ENCODE results near the gene CROCC2.

The CROCC2 gene

DNA sequence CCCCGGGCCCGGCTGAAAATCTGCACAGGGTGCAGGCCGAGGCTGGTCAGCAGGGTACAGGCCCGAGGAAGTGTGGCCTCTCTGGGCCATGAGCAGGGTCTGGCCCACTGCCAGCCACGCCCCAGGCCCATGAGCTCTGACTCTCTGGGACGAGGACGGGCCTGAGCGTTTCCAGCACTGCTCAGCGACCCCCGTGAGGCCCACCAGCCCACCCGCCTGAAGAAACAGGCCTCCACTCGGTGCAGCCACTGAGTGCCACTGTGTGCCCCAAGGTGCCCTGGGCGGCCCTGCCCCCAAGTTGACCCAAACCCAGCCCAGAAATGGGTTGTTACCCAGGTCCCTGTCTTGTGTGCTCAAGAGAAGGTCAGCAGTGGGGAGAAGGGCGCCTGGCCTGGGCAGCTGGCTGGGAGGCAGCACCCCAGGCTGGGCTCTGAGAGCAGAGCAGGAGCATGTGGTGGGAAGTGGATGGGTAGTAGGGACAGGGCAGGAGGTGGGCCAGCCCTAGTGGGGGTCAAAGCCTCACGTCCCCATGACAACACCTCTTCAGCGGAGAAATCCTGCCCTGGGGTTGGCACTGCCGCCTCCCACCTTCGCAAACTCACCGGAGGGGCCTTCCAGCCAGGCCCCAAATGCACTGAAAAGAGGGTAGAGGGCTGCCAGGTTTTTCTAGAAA, 90.2 kb downstream of the CROCC2 start:
- CTCF ChIA-PET, result no interaction called here
- POLR2A ChIA-PET, result no interaction called here
- Histone ChIP-seq H3K4me3 (ENCODE audit: low read depth, low read length) (no peak overlapping the region), H3K4me1 (ENCODE audit: control insufficient read depth, insufficient read depth, low read length) (peaks cover 6% of the 10 kb centered on the region; the same call in 1 of the 2 replicates), H3K36me3 (ENCODE audit: control insufficient read depth in 2 of 2, insufficient read depth in 1 of 2, low read length in 2 of 2) (peaks cover 0 to 12% of the 10 kb centered on the region in 2 experiments; a peak in 1 of 3 replicates), H3K27ac (ENCODE audit: extremely low read depth, low read depth, low read length) (no peak overlapping the region), H3K9me3 (ENCODE audit: control insufficient read depth, insufficient read depth, low read depth, low read length) (no peaks in the 10 kb centered on the region)
- TF ChIP-seq ZSCAN30 (tag by site-specific recombination; IDR thresholded peaks at IDR 0.05), result no peak
- 0 out of 2 replicates have a peak, but pooled peaks have one; percentile 10 for TF ChIP-seq GLIS2 (tag by site-specific recombination; IDR thresholded peaks at IDR 0.05)

GRCh38 chr2:240996834-240997140, 90.7 kb downstream of the CROCC2 start:
- TF ChIP-seq ZNF558 (tag by site-specific recombination; IDR thresholded peaks at IDR 0.05), result no peak
- POLR2A ChIA-PET, result no interaction called here
- CTCF ChIA-PET, result no interaction called here
- Histone ChIP-seq H3K36me3 (ENCODE audit: control insufficient read depth in 2 of 2, insufficient read depth in 1 of 2, low read length in 2 of 2) (peaks cover 0 to 13% of the 10 kb centered on the region in 2 experiments; a peak in 1 of 3 replicates), H3K4me3 (ENCODE audit: low read depth, low read length) (no peak overlapping the region), H3K9me3 (ENCODE audit: control insufficient read depth, insufficient read depth, low read depth, low read length) (no peaks in the 10 kb centered on the region), H3K27ac (ENCODE audit: extremely low read depth, low read depth, low read length) (no peak overlapping the region), H3K4me1 (ENCODE audit: control insufficient read depth, insufficient read depth, low read length) (peaks cover 6% of the 10 kb centered on the region; the same call in 1 of the 2 replicates)

DNA sequence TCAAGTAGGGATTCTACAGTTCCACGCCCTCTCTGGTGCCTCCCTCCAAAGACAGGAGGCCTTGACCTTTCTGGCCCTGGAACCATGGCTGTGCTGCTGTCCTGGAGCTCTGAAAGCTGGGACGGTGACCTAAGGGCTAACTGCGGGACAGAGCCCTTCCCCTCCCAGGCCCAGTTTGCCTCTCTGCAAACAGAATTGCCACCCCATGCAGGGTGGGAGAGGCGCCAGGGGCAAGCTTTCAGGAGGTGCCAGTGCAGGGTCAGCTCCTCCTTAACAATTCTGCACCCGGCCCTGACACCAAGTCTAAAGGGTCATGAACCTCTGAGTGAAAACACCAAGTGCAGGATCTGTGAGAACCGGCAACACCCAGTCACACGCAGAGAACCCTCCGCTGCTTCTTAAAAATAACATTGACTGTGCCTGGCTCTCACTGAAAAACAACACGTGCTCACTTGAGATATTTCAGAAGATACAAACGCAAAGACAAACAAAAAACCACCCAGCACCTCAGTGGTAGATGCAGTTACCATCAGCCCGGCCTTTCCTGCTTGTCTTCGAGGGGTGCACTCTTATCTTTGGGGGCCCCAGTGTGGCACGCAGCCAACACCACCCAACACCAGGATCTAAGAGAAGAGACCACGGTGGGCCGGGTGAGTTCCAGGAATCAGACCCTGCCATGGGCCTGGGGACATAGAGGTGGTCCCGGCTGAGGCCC, 91.2 kb downstream of the CROCC2 start:
- H3K4me3 ChIP-seq (ENCODE audit: low read depth, low read length), result no peak overlapping the region
- ChIA-PET POLR2A (no interaction called here), CTCF (no interaction called here)
- H3K27ac ChIP-seq (ENCODE audit: extremely low read depth, low read depth, low read length), result peak overlapping the region; percentile 33; the same call in 1 of the 2 replicates
- TF ChIP-seq ZNF112 (tag by site-specific recombination; IDR thresholded peaks at IDR 0.05) (no peak), ZIC2 (tag by site-specific recombination; IDR thresholded peaks at IDR 0.05) (peak; percentile 28; the same call in 1 of the 2 replicates)
- peaks cover 6% of the 10 kb centered on the region; the same call in 1 of the 2 replicates for H3K4me1 ChIP-seq (ENCODE audit: control insufficient read depth, insufficient read depth, low read length)
- no peaks in the 10 kb centered on the region for H3K9me3 ChIP-seq (ENCODE audit: control insufficient read depth, insufficient read depth, low read depth, low read length)
- H3K36me3 ChIP-seq (ENCODE audit: control insufficient read depth in 2 of 2, insufficient read depth in 1 of 2, low read length in 2 of 2), result peaks cover 0 to 15% of the 10 kb centered on the region in 2 experiments; a peak in 1 of 3 replicates

GRCh38 chr2:240997856-240998705, 91.9 kb downstream of the CROCC2 start, which contains the start of gene SNED1:
SNED1 (plus strand) TSS chr2:240998618; CDS start chr2:240998838, 220 bp downstream.
- H3K27ac ChIP-seq (ENCODE audit: extremely low read depth, low read depth, low read length), result peak within 1 kb of the TSS; percentile 49; the same call in 1 of the 2 replicates
- H3K9me3 ChIP-seq (ENCODE audit: control insufficient read depth, insufficient read depth, low read depth, low read length), result no peaks in the 10 kb centered on the region
- peaks cover 6% of the 10 kb centered on the region; the same call in 1 of the 2 replicates for H3K4me1 ChIP-seq (ENCODE audit: control insufficient read depth, insufficient read depth, low read length)
- ChIA-PET CTCF (no interaction called here), POLR2A (interaction anchor here (1.0 to 1.2 kb wide), 2 partner anchors 12 to 104 kb away, joined by 3 to 5 read pairs; no protein-coding TSS in a partner anchor)
- H3K36me3 ChIP-seq (ENCODE audit: control insufficient read depth in 2 of 2, insufficient read depth in 1 of 2, low read length in 2 of 2), result peaks cover 0 to 15% of the 10 kb centered on the region in 2 experiments; a peak in 1 of 3 replicates
- peak within 1 kb of the TSS; percentile 56 for H3K4me3 ChIP-seq (ENCODE audit: low read depth, low read length)
- TF ChIP-seq, protein P1, sequence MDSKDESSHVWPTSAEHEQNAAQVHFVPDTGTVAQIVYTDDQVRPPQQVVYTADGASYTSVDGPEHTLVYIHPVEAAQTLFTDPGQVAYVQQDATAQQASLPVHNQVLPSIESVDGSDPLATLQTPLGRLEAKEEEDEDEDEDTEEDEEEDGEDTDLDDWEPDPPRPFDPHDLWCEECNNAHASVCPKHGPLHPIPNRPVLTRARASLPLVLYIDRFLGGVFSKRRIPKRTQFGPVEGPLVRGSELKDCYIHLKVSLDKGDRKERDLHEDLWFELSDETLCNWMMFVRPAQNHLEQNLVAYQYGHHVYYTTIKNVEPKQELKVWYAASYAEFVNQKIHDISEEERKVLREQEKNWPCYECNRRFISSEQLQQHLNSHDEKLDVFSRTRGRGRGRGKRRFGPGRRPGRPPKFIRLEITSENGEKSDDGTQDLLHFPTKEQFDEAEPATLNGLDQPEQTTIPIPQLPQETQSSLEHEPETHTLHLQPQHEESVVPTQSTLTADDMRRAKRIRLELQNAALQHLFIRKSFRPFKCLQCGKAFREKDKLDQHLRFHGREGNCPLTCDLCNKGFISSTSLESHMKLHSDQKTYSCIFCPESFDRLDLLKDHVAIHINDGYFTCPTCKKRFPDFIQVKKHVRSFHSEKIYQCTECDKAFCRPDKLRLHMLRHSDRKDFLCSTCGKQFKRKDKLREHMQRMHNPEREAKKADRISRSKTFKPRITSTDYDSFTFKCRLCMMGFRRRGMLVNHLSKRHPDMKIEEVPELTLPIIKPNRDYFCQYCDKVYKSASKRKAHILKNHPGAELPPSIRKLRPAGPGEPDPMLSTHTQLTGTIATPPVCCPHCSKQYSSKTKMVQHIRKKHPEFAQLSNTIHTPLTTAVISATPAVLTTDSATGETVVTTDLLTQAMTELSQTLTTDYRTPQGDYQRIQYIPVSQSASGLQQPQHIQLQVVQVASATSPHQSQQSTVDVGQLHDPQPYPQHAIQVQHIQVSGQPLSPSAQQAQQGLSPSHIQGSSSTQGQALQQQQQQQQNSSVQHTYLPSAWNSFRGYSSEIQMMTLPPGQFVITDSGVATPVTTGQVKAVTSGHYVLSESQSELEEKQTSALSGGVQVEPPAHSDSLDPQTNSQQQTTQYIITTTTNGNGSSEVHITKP (tag by site-specific recombination; IDR thresholded peaks at IDR 0.05), result peak; percentile 55; the same call in 1 of the 2 replicates
- no peak for TF ChIP-seq ATF2 (tag by site-specific recombination; IDR thresholded peaks at IDR 0.05; ENCODE audit: low read depth)
- TF ChIP-seq, protein P2, sequence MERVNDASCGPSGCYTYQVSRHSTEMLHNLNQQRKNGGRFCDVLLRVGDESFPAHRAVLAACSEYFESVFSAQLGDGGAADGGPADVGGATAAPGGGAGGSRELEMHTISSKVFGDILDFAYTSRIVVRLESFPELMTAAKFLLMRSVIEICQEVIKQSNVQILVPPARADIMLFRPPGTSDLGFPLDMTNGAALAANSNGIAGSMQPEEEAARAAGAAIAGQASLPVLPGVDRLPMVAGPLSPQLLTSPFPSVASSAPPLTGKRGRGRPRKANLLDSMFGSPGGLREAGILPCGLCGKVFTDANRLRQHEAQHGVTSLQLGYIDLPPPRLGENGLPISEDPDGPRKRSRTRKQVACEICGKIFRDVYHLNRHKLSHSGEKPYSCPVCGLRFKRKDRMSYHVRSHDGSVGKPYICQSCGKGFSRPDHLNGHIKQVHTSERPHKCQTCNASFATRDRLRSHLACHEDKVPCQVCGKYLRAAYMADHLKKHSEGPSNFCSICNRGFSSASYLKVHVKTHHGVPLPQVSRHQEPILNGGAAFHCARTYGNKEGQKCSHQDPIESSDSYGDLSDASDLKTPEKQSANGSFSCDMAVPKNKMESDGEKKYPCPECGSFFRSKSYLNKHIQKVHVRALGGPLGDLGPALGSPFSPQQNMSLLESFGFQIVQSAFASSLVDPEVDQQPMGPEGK (tag by site-specific recombination; IDR thresholded peaks at IDR 0.05), result peak; percentile 63
- peak; percentile 67 for TF ChIP-seq KLF1 (tag by site-specific recombination; IDR thresholded peaks at IDR 0.05)
- TF ChIP-seq SP3 (tag by site-specific recombination; IDR thresholded peaks at IDR 0.05), result peak; percentile 81
- 0 out of 2 replicates have a peak, but pooled peaks have one; percentile 38 for TF ChIP-seq ZNF777 (tag by site-specific recombination; IDR thresholded peaks at IDR 0.05; ENCODE audit: borderline replicate concordance)
- TF ChIP-seq ZNF391 (tag by site-specific recombination; IDR thresholded peaks at IDR 0.05; ENCODE audit: borderline replicate concordance, low read depth), result no peak
- TF ChIP-seq ZNF354C (tag by site-specific recombination; IDR thresholded peaks at IDR 0.05; ENCODE audit: borderline replicate concordance, low read depth), result no peak
- TF ChIP-seq, protein P3, sequence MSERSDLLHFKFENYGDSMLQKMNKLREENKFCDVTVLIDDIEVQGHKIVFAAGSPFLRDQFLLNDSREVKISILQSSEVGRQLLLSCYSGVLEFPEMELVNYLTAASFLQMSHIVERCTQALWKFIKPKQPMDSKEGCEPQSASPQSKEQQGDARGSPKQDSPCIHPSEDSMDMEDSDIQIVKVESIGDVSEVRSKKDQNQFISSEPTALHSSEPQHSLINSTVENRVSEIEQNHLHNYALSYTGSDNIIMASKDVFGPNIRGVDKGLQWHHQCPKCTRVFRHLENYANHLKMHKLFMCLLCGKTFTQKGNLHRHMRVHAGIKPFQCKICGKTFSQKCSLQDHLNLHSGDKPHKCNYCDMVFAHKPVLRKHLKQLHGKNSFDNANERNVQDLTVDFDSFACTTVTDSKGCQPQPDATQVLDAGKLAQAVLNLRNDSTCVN (tag by site-specific recombination; optimal IDR thresholded peaks at IDR 0.05), result peak; percentile 77
